ENCODE results near the gene TECTB.

The TECTB gene

GRCh38 chr10:112275512-112276245 is 7.5 kb upstream of the TECTB start:
- DNase-seq, result no peak

GRCh38 chr10:112278871-112279270 is 4.3 kb upstream of the TECTB start:
- no peak for DNase-seq

GRCh38 chr10:112279433-112279832 is 3.8 kb upstream of the TECTB start:
- DNase-seq, result no peak

GRCh38 chr10:112280205-112280921 is 2.8 kb upstream of the TECTB start:
- DNase-seq, result no peak

GRCh38 chr10:112282086-112282485 is 1.1 kb upstream of the TECTB start:
- no peak for DNase-seq

- no peak for DNase-seq
These were observed 3.9 kb downstream of the TECTB start for GRCh38 chr10:112286837-112287818.

GRCh38 chr10:112287844-112288243 is 4.6 kb downstream of the TECTB start:
- no peak for DNase-seq

- no peak for DNase-seq
These were observed 5.3 kb downstream of the TECTB start for GRCh38 chr10:112288486-112288885.

GRCh38 chr10:112289373-112290053 is 6.3 kb downstream of the TECTB start:
- no peak for DNase-seq

- no peak for DNase-seq
These were observed 6.8 kb downstream of the TECTB start for GRCh38 chr10:112290054-112290373.

GRCh38 chr10:112294169-112294568 is 11.0 kb downstream of the TECTB start:
- DNase-seq, result no peak

- no peak for DNase-seq
These were observed 12.9 kb downstream of the TECTB start for GRCh38 chr10:112295853-112296830.

GRCh38 chr10:112296908-112297331 is 13.7 kb downstream of the TECTB start:
- DNase-seq, result no peak

GRCh38 chr10:112298581-112298980 is 15.4 kb downstream of the TECTB start:
- DNase-seq, result no peak

GRCh38 chr10:112299456-112299855 is 16.3 kb downstream of the TECTB start:
- DNase-seq, result no peak

GRCh38 chr10:112302335-112302734 is 19.1 kb downstream of the TECTB start:
- DNase-seq, result no peak

GRCh38 chr10:112303528-112303927 is 20.3 kb downstream of the TECTB start:
- DNase-seq, result no peak

- no peak for DNase-seq
These were observed 21.2 kb downstream of the TECTB start for GRCh38 chr10:112304267-112304859.

GRCh38 chr10:112307358-112308124 is 24.3 kb downstream of the TECTB start:
- DNase-seq, result peak; percentile 55

GRCh38 chr10:112308125-112308502 is 24.9 kb downstream of the TECTB start:
- DNase-seq, result no peak
